ENCODE data around the gene LRRC32. TPM values are rescaled to one million over a fixed set of nuclear protein-coding genes. Genes with fewer than 3 reads are reported as not detected.

The LRRC32 gene
- total and polyA plus RNA-seq, 9 of the 15 experiments (the other 6 are each of a cell fraction or from before 2014, with no cell fraction given): 0.10 to 0.50 (median 0.19) TPM; not detected in 5

GRCh38 chr11:76654298-76654851 is 16.2 kb downstream of the LRRC32 start (continued):
- TF ChIP-seq ARID1B (IDR thresholded peaks at IDR 0.05) (0 out of 2 replicates have a peak, but pooled peaks have one; percentile 16), ZKSCAN8 (CRISPR knock-in tag; IDR thresholded peaks at IDR 0.05) (no peak), PHF20 (IDR thresholded peaks at IDR 0.05; ENCODE audit: partially characterized antibody) (peak; percentile 19), MCM5 (IDR thresholded peaks at IDR 0.05; ENCODE audit: low read depth) (no peak)

GRCh38 chr11:76653674-76654284 is 16.8 kb downstream of the LRRC32 start:
- ATAC-seq: no peak
- Histone ChIP-seq H3K9me1 (ENCODE audit: control insufficient read depth, insufficient read depth, low read length) (no peaks in the 10 kb centered on the region), H4K20me1 (replicated peaks; ENCODE audit: control insufficient read depth, insufficient read depth, low read length) (no peaks in the 10 kb centered on the region), H2AFZ (ENCODE audit: low read depth, low read length) (peak overlapping the region; percentile 15; the same call in 1 of the 2 replicates), H3K4me2 (ENCODE audit: insufficient read depth, low read length) (peak overlapping the region; percentile 34), H3K4me3 (no peak overlapping the region), H3K9me3 (replicated peaks; ENCODE audit: control insufficient read depth, insufficient read depth, low read depth, low read length) (no peaks in the 10 kb centered on the region), H3K9ac (ENCODE audit: insufficient read depth in 1 of 2, low read depth in 2 of 2, low read length in 2 of 2) (peak overlapping the region in 1 of 2 experiments; percentile 49; a peak in 1 of 4 replicates), H3K79me2 (ENCODE audit: control insufficient read depth, insufficient read depth, low read length) (no peaks in the 10 kb centered on the region), H3K4me1 (replicated peaks in 1 of 2; ENCODE audit: control insufficient read depth in 2 of 2, insufficient read depth in 2 of 2, low read length in 2 of 2) (peaks cover 11 to 20% of the 10 kb centered on the region in 2 experiments; a peak in 4 of 5 replicates), H3K36me3 (ENCODE audit: control insufficient read depth, insufficient read depth, low read length) (no peaks in the 10 kb centered on the region), H3K27me3 (ENCODE audit: control insufficient read depth in 2 of 2, insufficient read depth in 2 of 2, low read length in 2 of 2) (0 out of 5 replicates have a peak, but pooled peaks cover 0 to 3% of the 10 kb centered on the region in 2 experiments), H3K27ac (ENCODE audit: extremely low read depth, low read depth, low read length) (peak overlapping the region; percentile 17; the same call in 1 of the 3 replicates)
- no peak for FAIRE-seq
- no peak for DNase-seq (ENCODE audit: extremely low read depth in 1 of 4, low spot score in 3 of 4)
- BruUV-seq (replicated peaks): no TSS peak
- POLR2A ChIA-PET: interaction anchor here (0.6 to 1.1 kb wide), 2 partner anchors 10 to 16 kb away, joined by 4 to 5 read pairs; no protein-coding TSS in a partner anchor
- WGBS (ENCODE audit: insufficient coverage, low coverage, missing lambda C conversion rate): 50% methylated on average over 6 of the region's 10 CpGs
- CTCF ChIA-PET (ENCODE audit: low intra/inter-chr PET ratio): no interaction called here
- in situ Hi-C loops (cut with MboI): no loop called here
- intact Hi-C loops (cut with micrococcal nuclease): no loop called here
- TF ChIP-seq CTCFL (IDR thresholded peaks at IDR 0.05; ENCODE audit: borderline replicate concordance, insufficient read depth, low read depth, low read length, poor library complexity, severe bottlenecking) (no peak), ZNF121 (CRISPR knock-in tag; conservative IDR thresholded peaks at IDR 0.05) (no peak), NR2C2 (CRISPR knock-in tag; IDR thresholded peaks at IDR 0.05) (no peak), NR2C2 (tag; IDR thresholded peaks at IDR 0.05) (no peak), TSHZ1 (CRISPR knock-in tag; IDR thresholded peaks at IDR 0.05) (no peak), HES1 (IDR thresholded peaks at IDR 0.05; ENCODE audit: low read depth) (no peak), TAF7 (tag; IDR thresholded peaks at IDR 0.05) (no peak), TARDBP (IDR thresholded peaks at IDR 0.05) (no peak), ZEB2 (IDR thresholded peaks at IDR 0.05) (no peak), GTF2F1 (IDR thresholded peaks at IDR 0.05; ENCODE audit: low read depth, low read length) (no peak), ZNF140 (CRISPR knock-in tag; IDR thresholded peaks at IDR 0.05) (no peak)
